Measurements from ENCODE around the gene FARP1.
A peak's percentile ranks its signal among the peaks of the same experiment; 100 is the strongest.

GRCh38 chr13:98454389-98454881 lies 311.5 kb downstream of the FARP1 start:
- TF ChIP-seq, protein P1, sequence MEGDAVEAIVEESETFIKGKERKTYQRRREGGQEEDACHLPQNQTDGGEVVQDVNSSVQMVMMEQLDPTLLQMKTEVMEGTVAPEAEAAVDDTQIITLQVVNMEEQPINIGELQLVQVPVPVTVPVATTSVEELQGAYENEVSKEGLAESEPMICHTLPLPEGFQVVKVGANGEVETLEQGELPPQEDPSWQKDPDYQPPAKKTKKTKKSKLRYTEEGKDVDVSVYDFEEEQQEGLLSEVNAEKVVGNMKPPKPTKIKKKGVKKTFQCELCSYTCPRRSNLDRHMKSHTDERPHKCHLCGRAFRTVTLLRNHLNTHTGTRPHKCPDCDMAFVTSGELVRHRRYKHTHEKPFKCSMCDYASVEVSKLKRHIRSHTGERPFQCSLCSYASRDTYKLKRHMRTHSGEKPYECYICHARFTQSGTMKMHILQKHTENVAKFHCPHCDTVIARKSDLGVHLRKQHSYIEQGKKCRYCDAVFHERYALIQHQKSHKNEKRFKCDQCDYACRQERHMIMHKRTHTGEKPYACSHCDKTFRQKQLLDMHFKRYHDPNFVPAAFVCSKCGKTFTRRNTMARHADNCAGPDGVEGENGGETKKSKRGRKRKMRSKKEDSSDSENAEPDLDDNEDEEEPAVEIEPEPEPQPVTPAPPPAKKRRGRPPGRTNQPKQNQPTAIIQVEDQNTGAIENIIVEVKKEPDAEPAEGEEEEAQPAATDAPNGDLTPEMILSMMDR (IDR thresholded peaks at IDR 0.05) = no peak
- TF ChIP-seq POLR2AphosphoS5 (IDR thresholded peaks at IDR 0.05) (peak in 1 of 3 donors; percentile 44), POLR2A (IDR thresholded peaks at IDR 0.05) (no peak)

Data from suprapubic skin (tissue), 4 donors.